Erythroblast (primary cell): Measurements from ENCODE around the gene KLC1.

Experiments
- DNase-seq, 2 experiments: peaks; one replicate each; lab custom pipeline; 2025; lab: John Stamatoyannopoulos, UW
- GATA1 ChIP-seq: IDR thresholded peaks from 2 replicates; pipeline ENCODE4 v1.6.1; 2011; ENCODE audit warnings: low read depth, mild to moderate bottlenecking, control low read depth, low read length, moderate library complexity
- POLR2A ChIP-seq: IDR thresholded peaks from 2 replicates; pipeline ENCODE4 v1.6.1; 2011; ENCODE audit warnings: mild to moderate bottlenecking, low read length

Gene KLC1

GRCh38 chr14:103613517-103613916 is 15.5 kb upstream of the KLC1 start:
- no peak for DNase-seq
- TF ChIP-seq POLR2A, result no peak
- no peak for TF ChIP-seq GATA1

GRCh38 chr14:103616635-103617300 is 12.2 kb upstream of the KLC1 start:
- no peak for TF ChIP-seq POLR2A
- no peak for TF ChIP-seq GATA1
- DNase-seq, result no peak

- DNase-seq, result no peak
- no peak for TF ChIP-seq POLR2A
- no peak for TF ChIP-seq GATA1
These were observed 10.0 kb upstream of the KLC1 start for GRCh38 chr14:103619057-103619456.

GRCh38 chr14:103621860-103622259 is 7.2 kb upstream of the KLC1 start:
- no peak for DNase-seq
- TF ChIP-seq POLR2A (no peak), GATA1 (no peak)

GRCh38 chr14:103623308-103623707 is 5.7 kb upstream of the KLC1 start:
- TF ChIP-seq POLR2A, result no peak
- no peak for TF ChIP-seq GATA1
- DNase-seq, result no peak

- TF ChIP-seq POLR2A, result no peak
- TF ChIP-seq GATA1, result no peak
- no peak for DNase-seq
These were observed 5.0 kb upstream of the KLC1 start for GRCh38 chr14:103623883-103624482.

- DNase-seq, result peak; percentile 59 to 75
- TF ChIP-seq GATA1, result no peak
These were observed 4.2 kb upstream of the KLC1 start for GRCh38 chr14:103624860-103625259.

- TF ChIP-seq POLR2A, result no peak
- TF ChIP-seq GATA1, result no peak
- DNase-seq, result no peak
These were observed 3.5 kb upstream of the KLC1 start for GRCh38 chr14:103625356-103626095.

- TF ChIP-seq POLR2A (no peak), GATA1 (no peak)
These were observed 2.7 kb upstream of the KLC1 start for GRCh38 chr14:103626146-103626850.

GRCh38 chr14:103627073-103628025 is 1.7 kb upstream of the KLC1 start:
- no peak for DNase-seq
- TF ChIP-seq POLR2A (no peak), GATA1 (no peak)

More at GRCh38 chr14:103626146-103626850, 2.7 kb upstream of the KLC1 start:
- DNase-seq, result no peak

GRCh38 chr14:103628221-103628683 is 759 bp upstream of the KLC1 start:
- TF ChIP-seq GATA1 (no peak), POLR2A (peak; percentile 73)
- DNase-seq, result peak; percentile 83 to 88

- DNase-seq, result peak; percentile 54 to 68
- TF ChIP-seq POLR2A (no peak), GATA1 (no peak)
These were observed 601 bp downstream of the KLC1 start for GRCh38 chr14:103629503-103630121.
